ENCODE measurements around the gene POLR1D.
"Not testable (repeated sequence)": the region's sequence is repeated elsewhere in the genome, so short reads cannot be mapped to it uniquely, and the experiment has no call there.

Gene POLR1D

GRCh38 chr13:27622102-27622820 lies 569 bp downstream of the POLR1D start:
- Histone ChIP-seq H3K9ac (ENCODE audit: low read depth, low read length) (peak overlapping the region; percentile 87), H3K36me3 (ENCODE audit: insufficient read depth, low read length) (peaks cover 18% of the 10 kb centered on the region), H3K4me1 (ENCODE audit: insufficient read depth, low read length) (peaks cover 14% of the 10 kb centered on the region; the same call in 1 of the 2 replicates), H3K9me3 (ENCODE audit: control insufficient read depth, insufficient read depth, low read length) (no peaks in the 10 kb centered on the region)

GRCh38 chr13:27622881-27623280 lies 1.2 kb downstream of the POLR1D start:
- Histone ChIP-seq H3K36me3 (ENCODE audit: insufficient read depth, low read length) (peaks cover 18% of the 10 kb centered on the region), H3K9me3 (ENCODE audit: control insufficient read depth, insufficient read depth, low read length) (no peaks in the 10 kb centered on the region), H3K9ac (ENCODE audit: low read depth, low read length) (peak overlapping the region; percentile 87; the same call in 1 of the 2 replicates), H3K4me1 (ENCODE audit: insufficient read depth, low read length) (peaks cover 14% of the 10 kb centered on the region; the same call in 1 of the 2 replicates)

GRCh38 chr13:27624071-27624470 lies 2.4 kb downstream of the POLR1D start:
- Histone ChIP-seq H3K36me3 (ENCODE audit: insufficient read depth, low read length) (peaks cover 18% of the 10 kb centered on the region), H3K4me1 (ENCODE audit: insufficient read depth, low read length) (peaks cover 11% of the 10 kb centered on the region; the same call in 1 of the 2 replicates), H3K9ac (ENCODE audit: low read depth, low read length) (no peak overlapping the region), H3K9me3 (ENCODE audit: control insufficient read depth, insufficient read depth, low read length) (no peaks in the 10 kb centered on the region)

- Histone ChIP-seq H3K9ac (ENCODE audit: low read depth, low read length) (no peak overlapping the region), H3K9me3 (ENCODE audit: control insufficient read depth, insufficient read depth, low read length) (no peaks in the 10 kb centered on the region), H3K4me1 (ENCODE audit: insufficient read depth, low read length) (peaks cover 11% of the 10 kb centered on the region; the same call in 1 of the 2 replicates), H3K36me3 (ENCODE audit: insufficient read depth, low read length) (peaks cover 18% of the 10 kb centered on the region)
Measured at GRCh38 chr13:27625839-27626238, 4.1 kb downstream of the POLR1D start.

GRCh38 chr13:27627380-27627779 lies 5.7 kb downstream of the POLR1D start:
- Histone ChIP-seq H3K9me3 (ENCODE audit: control insufficient read depth, insufficient read depth, low read length) (no peaks in the 10 kb centered on the region), H3K9ac (ENCODE audit: low read depth, low read length) (no peak overlapping the region), H3K36me3 (ENCODE audit: insufficient read depth, low read length) (peaks cover 22% of the 10 kb centered on the region), H3K4me1 (ENCODE audit: insufficient read depth, low read length) (peaks cover 11% of the 10 kb centered on the region; the same call in 1 of the 2 replicates)

- Histone ChIP-seq H3K36me3 (ENCODE audit: insufficient read depth, low read length) (peaks cover 21% of the 10 kb centered on the region), H3K4me1 (ENCODE audit: insufficient read depth, low read length) (peaks cover 8% of the 10 kb centered on the region; the same call in 1 of the 2 replicates), H3K9ac (ENCODE audit: low read depth, low read length) (no peak overlapping the region), H3K9me3 (ENCODE audit: control insufficient read depth, insufficient read depth, low read length) (no peaks in the 10 kb centered on the region)
Measured at GRCh38 chr13:27628081-27628480, 6.4 kb downstream of the POLR1D start.

GRCh38 chr13:27628766-27629165 lies 7.1 kb downstream of the POLR1D start:
- not testable (repeated sequence) for H3K4me1 ChIP-seq (ENCODE audit: insufficient read depth, low read length); H3K9ac ChIP-seq (ENCODE audit: low read depth, low read length); H3K9me3 ChIP-seq (ENCODE audit: control insufficient read depth, insufficient read depth, low read length)
- peaks cover 17% of the 10 kb centered on the region for H3K36me3 ChIP-seq (ENCODE audit: insufficient read depth, low read length)

GRCh38 chr13:27631156-27631555 lies 9.5 kb downstream of the POLR1D start:
- H3K9ac ChIP-seq (ENCODE audit: low read depth, low read length) = no peak overlapping the region
- peaks cover 9% of the 10 kb centered on the region for H3K36me3 ChIP-seq (ENCODE audit: insufficient read depth, low read length)

GRCh38 chr13:27631665-27632064 lies 10.0 kb downstream of the POLR1D start:
- H3K36me3 ChIP-seq (ENCODE audit: insufficient read depth, low read length) = peaks cover 9% of the 10 kb centered on the region
- no peaks in the 10 kb centered on the region for H3K9me3 ChIP-seq (ENCODE audit: control insufficient read depth, insufficient read depth, low read length)
- H3K9ac ChIP-seq (ENCODE audit: low read depth, low read length) = no peak overlapping the region
- no peaks in the 10 kb centered on the region for H3K4me1 ChIP-seq (ENCODE audit: insufficient read depth, low read length)

More at GRCh38 chr13:27631156-27631555, 9.5 kb downstream of the POLR1D start:
- no peaks in the 10 kb centered on the region for H3K4me1 ChIP-seq (ENCODE audit: insufficient read depth, low read length)
- H3K9me3 ChIP-seq (ENCODE audit: control insufficient read depth, insufficient read depth, low read length) = no peaks in the 10 kb centered on the region

GRCh38 chr13:27632214-27632613 lies 10.5 kb downstream of the POLR1D start:
- peaks cover 9% of the 10 kb centered on the region for H3K36me3 ChIP-seq (ENCODE audit: insufficient read depth, low read length)
- H3K4me1 ChIP-seq (ENCODE audit: insufficient read depth, low read length) = no peaks in the 10 kb centered on the region
- H3K9ac ChIP-seq (ENCODE audit: low read depth, low read length) = no peak overlapping the region
- H3K9me3 ChIP-seq (ENCODE audit: control insufficient read depth, insufficient read depth, low read length) = no peaks in the 10 kb centered on the region

GRCh38 chr13:27632648-27633047 lies 11.0 kb downstream of the POLR1D start:
- no peaks in the 10 kb centered on the region for H3K4me1 ChIP-seq (ENCODE audit: insufficient read depth, low read length)
- no peaks in the 10 kb centered on the region for H3K9me3 ChIP-seq (ENCODE audit: control insufficient read depth, insufficient read depth, low read length)
- H3K36me3 ChIP-seq (ENCODE audit: insufficient read depth, low read length) = peaks cover 9% of the 10 kb centered on the region
- no peak overlapping the region for H3K9ac ChIP-seq (ENCODE audit: low read depth, low read length)

GRCh38 chr13:27634231-27634630 lies 12.5 kb downstream of the POLR1D start:
- Histone ChIP-seq H3K4me1 (ENCODE audit: insufficient read depth, low read length) (no peaks in the 10 kb centered on the region), H3K9me3 (ENCODE audit: control insufficient read depth, insufficient read depth, low read length) (no peaks in the 10 kb centered on the region), H3K9ac (ENCODE audit: low read depth, low read length) (no peak overlapping the region), H3K36me3 (ENCODE audit: insufficient read depth, low read length) (peaks cover 9% of the 10 kb centered on the region)

- H3K36me3 ChIP-seq (ENCODE audit: insufficient read depth, low read length) = peaks cover 9% of the 10 kb centered on the region
- no peak overlapping the region for H3K9ac ChIP-seq (ENCODE audit: low read depth, low read length)
- H3K9me3 ChIP-seq (ENCODE audit: control insufficient read depth, insufficient read depth, low read length) = no peaks in the 10 kb centered on the region
- H3K4me1 ChIP-seq (ENCODE audit: insufficient read depth, low read length) = no peaks in the 10 kb centered on the region
Measured at GRCh38 chr13:27634791-27635190, 13.1 kb downstream of the POLR1D start.

- no peaks in the 10 kb centered on the region for H3K9me3 ChIP-seq (ENCODE audit: control insufficient read depth, insufficient read depth, low read length)
- no peaks in the 10 kb centered on the region for H3K4me1 ChIP-seq (ENCODE audit: insufficient read depth, low read length)
- H3K36me3 ChIP-seq (ENCODE audit: insufficient read depth, low read length) = peaks cover 9% of the 10 kb centered on the region
- H3K9ac ChIP-seq (ENCODE audit: low read depth, low read length) = no peak overlapping the region
Measured at GRCh38 chr13:27635266-27635665, 13.6 kb downstream of the POLR1D start.

- Histone ChIP-seq H3K9me3 (ENCODE audit: control insufficient read depth, insufficient read depth, low read length) (no peaks in the 10 kb centered on the region), H3K36me3 (ENCODE audit: insufficient read depth, low read length) (peaks cover 5% of the 10 kb centered on the region), H3K4me1 (ENCODE audit: insufficient read depth, low read length) (no peaks in the 10 kb centered on the region), H3K9ac (ENCODE audit: low read depth, low read length) (no peak overlapping the region)
Measured at GRCh38 chr13:27636589-27637288, 15.0 kb downstream of the POLR1D start.
